ENCODE measurements around the gene UPP1.

Gene UPP1

GRCh38 chr7:48084727-48085432, 4.2 kb upstream of the UPP1 start:
- DNase-seq (ENCODE audit: low read depth) = peak; percentile 94
- no peak overlapping the region for H3K4me3 ChIP-seq (ENCODE audit: low read depth, low read length)

DNA sequence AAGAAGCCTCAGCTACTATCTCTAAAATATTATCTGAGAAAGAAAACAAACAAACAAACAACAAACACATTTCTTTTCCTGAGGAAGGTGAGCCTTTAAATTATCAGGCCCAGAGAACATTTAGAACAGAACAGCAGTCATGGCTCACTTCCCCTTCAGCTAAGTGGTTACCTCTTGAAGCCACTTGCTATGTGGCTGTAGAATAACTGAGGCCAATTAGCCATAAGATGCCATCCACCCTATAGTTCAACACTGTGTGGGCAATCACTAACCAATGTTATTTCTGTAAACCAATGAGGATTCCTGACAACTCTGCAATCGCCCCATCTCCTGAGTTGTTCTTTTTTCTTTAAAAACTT, 3.7 kb upstream of the UPP1 start:
- no peak overlapping the region for H3K4me3 ChIP-seq (ENCODE audit: low read depth, low read length)
- DNase-seq (ENCODE audit: low read depth) = peak; percentile 57
- TF ChIP-seq CTCF (IDR thresholded peaks at IDR 0.05; ENCODE audit: insufficient read depth, low read depth, low read length, missing control alignments) = no peak

More at GRCh38 chr7:48084727-48085432, 4.2 kb upstream of the UPP1 start:
- no peak for TF ChIP-seq CTCF (IDR thresholded peaks at IDR 0.05; ENCODE audit: insufficient read depth, low read depth, low read length, missing control alignments)

DNA sequence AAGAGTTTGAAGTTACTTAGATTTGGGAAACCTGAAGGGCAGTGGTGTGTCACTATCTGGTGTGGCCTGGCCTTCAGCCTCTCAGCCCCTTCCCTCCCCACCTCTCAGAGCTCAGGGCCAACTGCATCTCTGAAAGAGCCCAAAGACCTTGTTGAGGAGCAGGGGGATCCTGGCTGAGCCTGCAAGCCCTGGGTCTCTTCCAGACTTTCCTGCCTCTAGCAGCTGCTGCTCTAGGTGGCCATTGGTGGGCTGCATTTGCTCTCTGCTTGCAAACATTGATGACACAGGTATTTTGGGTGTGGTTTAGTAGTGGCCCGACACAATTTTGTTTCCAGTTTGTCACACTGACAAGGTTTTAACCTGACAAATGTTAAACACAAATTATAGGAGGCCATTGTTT, 3.1 kb upstream of the UPP1 start:
- no peak for DNase-seq (ENCODE audit: low read depth)
- H3K4me3 ChIP-seq (ENCODE audit: low read depth, low read length) = no peak overlapping the region
- TF ChIP-seq CTCF (IDR thresholded peaks at IDR 0.05; ENCODE audit: insufficient read depth, low read depth, low read length, missing control alignments) = no peak

DNA sequence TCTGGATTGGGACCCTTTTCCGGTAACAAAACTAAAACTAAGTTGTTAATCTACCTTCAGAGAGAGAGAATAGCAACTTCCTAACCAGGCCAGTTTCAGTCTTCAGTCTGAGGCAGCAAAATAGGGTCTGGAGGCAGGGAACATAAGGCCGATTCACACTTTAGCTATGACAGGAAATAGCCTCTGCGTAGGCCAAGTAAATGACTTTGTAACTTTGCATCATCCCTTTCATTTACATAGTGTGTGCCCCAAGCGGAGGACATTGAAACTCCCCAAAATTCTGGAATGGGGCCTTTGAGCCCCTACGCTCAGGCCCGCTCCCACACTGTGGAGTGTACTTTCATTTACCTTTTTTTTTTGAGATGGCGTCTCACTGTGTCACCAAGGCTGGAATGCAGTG, 1.7 kb upstream of the UPP1 start:
- peak overlapping the region; percentile 77 for H3K4me3 ChIP-seq (ENCODE audit: low read depth, low read length)
- no peak for TF ChIP-seq CTCF (IDR thresholded peaks at IDR 0.05; ENCODE audit: insufficient read depth, low read depth, low read length, missing control alignments)
- peak; percentile 81 for DNase-seq (ENCODE audit: low read depth)

DNA sequence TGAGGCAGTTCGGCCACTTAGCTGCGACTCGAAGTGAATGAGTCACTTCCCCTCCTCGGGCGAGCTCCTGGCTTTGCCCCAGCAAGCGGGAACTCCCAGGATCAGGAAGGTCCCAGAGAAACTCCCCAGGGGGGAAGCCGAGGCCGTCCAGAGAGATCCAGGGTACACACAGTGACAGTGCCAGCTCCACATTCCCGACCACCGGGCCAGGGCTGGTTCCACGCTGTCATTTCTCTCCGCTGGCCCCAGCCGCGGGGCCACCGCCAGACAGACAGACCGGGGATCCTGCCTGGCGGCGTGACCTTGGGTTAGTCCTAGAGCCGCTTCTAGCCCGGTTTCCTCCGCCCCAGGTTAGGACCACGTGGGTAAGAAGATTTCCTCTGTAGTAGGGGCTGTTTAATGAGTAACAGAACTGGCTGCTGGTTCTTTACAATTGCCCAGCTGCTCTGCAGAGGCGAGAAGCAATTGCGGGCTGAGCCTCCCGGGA, 463 bp upstream of the UPP1 start:
- DNase-seq (ENCODE audit: low read depth) = peak; percentile 85
- peak overlapping the region; percentile 77 for H3K4me3 ChIP-seq (ENCODE audit: low read depth, low read length)

GRCh38 chr7:48090095-48090805, 1.2 kb downstream of the UPP1 start:
- H3K4me3 ChIP-seq (ENCODE audit: low read depth, low read length) = peak overlapping the region; percentile 77; the same call in 1 of the 2 replicates
- TF ChIP-seq CTCF (IDR thresholded peaks at IDR 0.05; ENCODE audit: insufficient read depth, low read depth, low read length, missing control alignments) = no peak
- DNase-seq (ENCODE audit: low read depth) = no peak

More for the DNA sequence above, 463 bp upstream of the UPP1 start:
- TF ChIP-seq CTCF (IDR thresholded peaks at IDR 0.05; ENCODE audit: insufficient read depth, low read depth, low read length, missing control alignments) = no peak
